ENCODE results near the gene TNXB. TPM values are rescaled to one million over a fixed set of nuclear protein-coding genes. Genes with fewer than 3 reads are reported as not detected.
A peak's percentile ranks its signal among the peaks of the same experiment; 100 is the strongest.

The TNXB gene
- total and polyA plus RNA-seq, 9 of the 15 experiments (the other 6 are each of a cell fraction or from before 2014, with no cell fraction given), result 0.14 to 28.1 (median 12.4) TPM

DNA sequence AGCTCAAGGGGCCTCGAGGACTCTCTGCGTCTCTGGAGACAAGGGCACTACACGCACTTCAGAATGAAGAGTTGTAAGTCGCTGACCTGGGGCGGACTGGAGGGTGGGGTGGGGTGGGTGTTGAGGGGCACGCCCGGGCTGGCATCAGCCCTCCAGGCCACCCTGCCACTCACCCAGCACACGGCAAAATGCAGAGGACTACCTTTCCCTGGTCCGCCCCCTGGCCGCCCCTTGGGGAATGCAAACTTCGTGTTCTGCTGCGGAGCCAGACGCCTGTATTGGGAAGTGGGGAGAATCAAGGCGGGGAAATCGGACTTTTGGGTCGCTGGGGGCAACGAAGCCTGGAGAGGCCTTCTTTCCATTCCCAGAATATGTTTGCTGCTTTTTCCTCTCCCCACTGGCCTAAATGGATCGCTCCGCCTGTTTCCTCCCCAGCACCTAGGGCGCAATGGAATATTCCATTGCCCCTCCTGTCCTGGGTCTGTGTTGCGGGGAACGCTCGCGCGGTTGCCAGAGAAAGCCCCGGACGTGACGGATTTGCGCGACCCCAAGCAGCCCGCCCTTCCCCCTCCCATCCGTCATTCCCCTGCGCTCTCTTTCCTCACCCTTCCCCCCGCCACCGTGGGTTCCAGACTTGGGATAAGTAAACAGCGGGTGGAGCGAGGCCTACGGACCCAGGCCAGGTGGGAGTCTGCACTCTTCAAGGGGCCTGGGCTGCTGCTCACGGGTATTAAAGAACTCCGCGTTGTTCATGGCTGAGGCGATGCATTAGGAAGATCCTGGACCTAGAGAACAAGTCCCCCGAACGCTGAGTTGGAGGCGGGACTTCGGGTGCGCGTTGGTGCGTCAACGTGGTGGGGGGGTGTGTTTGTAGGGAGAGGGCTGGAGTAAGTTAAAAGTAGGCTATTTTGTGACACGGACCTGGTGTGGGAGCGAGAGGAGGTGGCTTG lies 44.7 kb upstream of the TNXB start, which contains the start of gene PPT2 (continued):
- TF ChIP-seq, protein P1, sequence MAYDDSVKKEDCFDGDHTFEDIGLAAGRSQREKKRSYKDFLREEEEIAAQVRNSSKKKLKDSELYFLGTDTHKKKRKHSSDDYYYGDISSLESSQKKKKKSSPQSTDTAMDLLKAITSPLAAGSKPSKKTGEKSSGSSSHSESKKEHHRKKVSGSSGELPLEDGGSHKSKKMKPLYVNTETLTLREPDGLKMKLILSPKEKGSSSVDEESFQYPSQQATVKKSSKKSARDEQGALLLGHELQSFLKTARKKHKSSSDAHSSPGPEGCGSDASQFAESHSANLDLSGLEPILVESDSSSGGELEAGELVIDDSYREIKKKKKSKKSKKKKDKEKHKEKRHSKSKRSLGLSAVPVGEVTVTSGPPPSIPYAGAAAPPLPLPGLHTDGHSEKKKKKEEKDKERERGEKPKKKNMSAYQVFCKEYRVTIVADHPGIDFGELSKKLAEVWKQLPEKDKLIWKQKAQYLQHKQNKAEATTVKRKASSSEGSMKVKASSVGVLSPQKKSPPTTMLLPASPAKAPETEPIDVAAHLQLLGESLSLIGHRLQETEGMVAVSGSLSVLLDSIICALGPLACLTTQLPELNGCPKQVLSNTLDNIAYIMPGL (CRISPR knock-in tag; IDR thresholded peaks at IDR 0.05), result 0 out of 2 replicates have a peak, but pooled peaks have one; percentile 34
- TF ChIP-seq ZNF212 (CRISPR knock-in tag; IDR thresholded peaks at IDR 0.05) (no peak), ATF7 (IDR thresholded peaks at IDR 0.05) (peak; percentile 99), MED1 (CRISPR knock-in tag; IDR thresholded peaks at IDR 0.05; ENCODE audit: borderline replicate concordance) (no peak), RBM39 (optimal IDR thresholded peaks at IDR 0.05; ENCODE audit: low read depth, low read length) (no peak), DPF2 (IDR thresholded peaks at IDR 0.05) (0 out of 2 replicates have a peak, but pooled peaks have one; percentile 64)
- TF ChIP-seq, protein P2, sequence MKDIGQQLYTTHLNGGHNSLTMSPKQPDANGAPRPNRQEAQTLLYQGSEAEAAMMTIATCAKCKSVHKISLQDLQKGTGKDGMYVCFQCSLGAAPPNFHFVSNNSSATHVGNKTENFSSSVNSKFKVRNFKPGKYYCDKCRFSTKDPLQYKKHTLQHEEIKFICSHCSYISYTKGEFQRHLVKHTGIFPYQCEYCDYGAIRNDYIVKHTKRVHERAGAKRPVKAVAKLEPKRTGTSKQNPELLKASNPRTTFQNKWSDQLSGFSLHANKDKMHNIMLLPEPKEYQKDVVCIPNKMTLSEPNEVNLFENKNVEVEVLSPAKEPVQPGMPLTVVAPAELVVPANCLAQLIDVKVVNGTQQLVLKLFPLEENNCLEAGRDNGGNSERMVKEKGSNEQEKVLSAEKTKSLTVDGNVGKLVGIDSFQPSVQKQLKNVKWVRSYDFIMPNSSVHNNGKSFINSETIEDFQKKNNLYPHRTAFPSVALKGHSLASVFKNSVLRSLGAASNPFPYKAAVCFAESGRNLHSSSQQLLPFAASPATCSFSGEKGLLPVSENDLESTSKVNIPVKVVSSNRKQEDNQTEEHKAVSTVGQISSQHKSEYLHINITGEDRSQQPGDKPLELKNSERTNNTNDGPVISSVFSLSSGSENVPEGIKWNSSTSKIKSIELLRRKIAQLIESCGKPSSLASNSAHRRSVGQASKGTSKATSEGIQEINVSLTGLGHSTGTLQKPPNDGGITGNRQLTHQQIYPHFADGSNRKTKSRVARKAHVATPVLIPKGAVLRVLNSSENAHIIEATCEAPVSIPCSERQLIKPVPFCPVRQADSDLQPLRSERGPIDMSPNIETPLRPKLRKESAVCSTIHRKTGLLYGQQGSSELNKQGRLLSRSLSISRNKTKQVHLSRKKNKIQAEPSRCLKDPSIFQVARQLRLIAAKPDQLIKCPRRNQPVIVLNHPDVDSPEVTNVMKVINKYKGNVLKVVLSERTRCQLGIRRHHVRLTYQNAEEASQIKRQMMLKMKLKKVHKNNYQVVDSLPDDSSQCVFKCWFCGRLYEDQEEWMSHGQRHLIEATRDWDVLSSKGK (CRISPR knock-in tag; IDR thresholded peaks at IDR 0.05), result no peak
- TF ChIP-seq, protein P3, sequence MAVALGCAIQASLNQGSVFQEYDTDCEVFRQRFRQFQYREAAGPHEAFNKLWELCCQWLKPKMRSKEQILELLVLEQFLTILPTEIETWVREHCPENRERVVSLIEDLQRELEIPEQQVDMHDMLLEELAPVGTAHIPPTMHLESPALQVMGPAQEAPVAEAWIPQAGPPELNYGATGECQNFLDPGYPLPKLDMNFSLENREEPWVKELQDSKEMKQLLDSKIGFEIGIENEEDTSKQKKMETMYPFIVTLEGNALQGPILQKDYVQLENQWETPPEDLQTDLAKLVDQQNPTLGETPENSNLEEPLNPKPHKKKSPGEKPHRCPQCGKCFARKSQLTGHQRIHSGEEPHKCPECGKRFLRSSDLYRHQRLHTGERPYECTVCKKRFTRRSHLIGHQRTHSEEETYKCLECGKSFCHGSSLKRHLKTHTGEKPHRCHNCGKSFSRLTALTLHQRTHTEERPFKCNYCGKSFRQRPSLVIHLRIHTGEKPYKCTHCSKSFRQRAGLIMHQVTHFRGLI (CRISPR knock-in tag; IDR thresholded peaks at IDR 0.05), result no peak
- TF ChIP-seq, protein P4, sequence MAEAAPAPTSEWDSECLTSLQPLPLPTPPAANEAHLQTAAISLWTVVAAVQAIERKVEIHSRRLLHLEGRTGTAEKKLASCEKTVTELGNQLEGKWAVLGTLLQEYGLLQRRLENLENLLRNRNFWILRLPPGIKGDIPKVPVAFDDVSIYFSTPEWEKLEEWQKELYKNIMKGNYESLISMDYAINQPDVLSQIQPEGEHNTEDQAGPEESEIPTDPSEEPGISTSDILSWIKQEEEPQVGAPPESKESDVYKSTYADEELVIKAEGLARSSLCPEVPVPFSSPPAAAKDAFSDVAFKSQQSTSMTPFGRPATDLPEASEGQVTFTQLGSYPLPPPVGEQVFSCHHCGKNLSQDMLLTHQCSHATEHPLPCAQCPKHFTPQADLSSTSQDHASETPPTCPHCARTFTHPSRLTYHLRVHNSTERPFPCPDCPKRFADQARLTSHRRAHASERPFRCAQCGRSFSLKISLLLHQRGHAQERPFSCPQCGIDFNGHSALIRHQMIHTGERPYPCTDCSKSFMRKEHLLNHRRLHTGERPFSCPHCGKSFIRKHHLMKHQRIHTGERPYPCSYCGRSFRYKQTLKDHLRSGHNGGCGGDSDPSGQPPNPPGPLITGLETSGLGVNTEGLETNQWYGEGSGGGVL (CRISPR knock-in tag; IDR thresholded peaks at IDR 0.05), result no peak
- TF ChIP-seq, protein P5, sequence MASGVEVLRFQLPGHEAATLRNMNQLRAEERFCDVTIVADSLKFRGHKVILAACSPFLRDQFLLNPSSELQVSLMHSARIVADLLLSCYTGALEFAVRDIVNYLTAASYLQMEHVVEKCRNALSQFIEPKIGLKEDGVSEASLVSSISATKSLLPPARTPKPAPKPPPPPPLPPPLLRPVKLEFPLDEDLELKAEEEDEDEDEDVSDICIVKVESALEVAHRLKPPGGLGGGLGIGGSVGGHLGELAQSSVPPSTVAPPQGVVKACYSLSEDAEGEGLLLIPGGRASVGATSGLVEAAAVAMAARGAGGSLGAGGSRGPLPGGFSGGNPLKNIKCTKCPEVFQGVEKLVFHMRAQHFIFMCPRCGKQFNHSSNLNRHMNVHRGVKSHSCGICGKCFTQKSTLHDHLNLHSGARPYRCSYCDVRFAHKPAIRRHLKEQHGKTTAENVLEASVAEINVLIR (CRISPR knock-in tag; IDR thresholded peaks at IDR 0.05), result peak; percentile 92
- TF ChIP-seq, protein P6, sequence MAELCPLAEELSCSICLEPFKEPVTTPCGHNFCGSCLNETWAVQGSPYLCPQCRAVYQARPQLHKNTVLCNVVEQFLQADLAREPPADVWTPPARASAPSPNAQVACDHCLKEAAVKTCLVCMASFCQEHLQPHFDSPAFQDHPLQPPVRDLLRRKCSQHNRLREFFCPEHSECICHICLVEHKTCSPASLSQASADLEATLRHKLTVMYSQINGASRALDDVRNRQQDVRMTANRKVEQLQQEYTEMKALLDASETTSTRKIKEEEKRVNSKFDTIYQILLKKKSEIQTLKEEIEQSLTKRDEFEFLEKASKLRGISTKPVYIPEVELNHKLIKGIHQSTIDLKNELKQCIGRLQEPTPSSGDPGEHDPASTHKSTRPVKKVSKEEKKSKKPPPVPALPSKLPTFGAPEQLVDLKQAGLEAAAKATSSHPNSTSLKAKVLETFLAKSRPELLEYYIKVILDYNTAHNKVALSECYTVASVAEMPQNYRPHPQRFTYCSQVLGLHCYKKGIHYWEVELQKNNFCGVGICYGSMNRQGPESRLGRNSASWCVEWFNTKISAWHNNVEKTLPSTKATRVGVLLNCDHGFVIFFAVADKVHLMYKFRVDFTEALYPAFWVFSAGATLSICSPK (IDR thresholded peaks at IDR 0.05; ENCODE audit: borderline replicate concordance), result 0 out of 2 replicates have a peak, but pooled peaks have one; percentile 16

All from K562 (cell line).